ENCODE measurements around the gene SKP1.

Gene SKP1

DNA sequence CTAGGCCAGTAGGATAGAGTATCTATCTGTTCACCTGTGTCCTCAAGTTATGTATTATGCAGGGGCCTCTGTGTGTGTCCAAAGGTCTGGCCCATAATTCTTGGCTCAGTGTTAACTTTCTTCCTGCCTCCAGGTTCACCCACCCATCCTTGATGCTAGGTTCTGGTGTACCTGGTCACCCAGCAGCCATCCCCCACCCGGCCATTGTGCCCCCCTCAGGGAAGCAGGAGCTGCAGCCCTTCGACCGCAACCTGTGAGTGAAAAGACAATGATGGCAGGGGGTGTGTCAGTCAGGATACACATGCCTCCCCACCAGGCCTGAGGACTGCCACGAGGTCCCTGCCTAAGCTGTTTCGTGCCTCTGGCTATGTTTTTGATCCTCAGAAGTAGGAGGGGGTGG is 34.7 kb downstream of the SKP1 start:
- POLR2A ChIA-PET = no interaction called here
- Histone ChIP-seq H3K4me3 (ENCODE audit: low read depth, low read length) (no peak overlapping the region), H3K36me3 (ENCODE audit: control insufficient read depth in 2 of 2, insufficient read depth in 1 of 2, low read length in 2 of 2) (peaks cover 0 to 96% of the 10 kb centered on the region in 2 experiments), H3K4me1 (ENCODE audit: control insufficient read depth, insufficient read depth, low read length) (no peaks in the 10 kb centered on the region), H3K27ac (ENCODE audit: extremely low read depth, low read depth, low read length) (no peak overlapping the region), H3K9me3 (ENCODE audit: control insufficient read depth, insufficient read depth, low read depth, low read length) (no peaks in the 10 kb centered on the region)
- CTCF ChIA-PET = interaction anchor here (1.0 to 12.3 kb wide), 8 partner anchors 8 to 101 kb away, joined by 3 to 196 read pairs (median 20); no protein-coding TSS in a partner anchor
- no peak for TF ChIP-seq ZFHX2 (tag by site-specific recombination; conservative IDR thresholded peaks at IDR 0.05)
- TF ChIP-seq HOXC10 (CRISPR knock-in tag; IDR thresholded peaks at IDR 0.05) = no peak
- TF ChIP-seq ZNF791 (tag by site-specific recombination; IDR thresholded peaks at IDR 0.05) = no peak
- TF ChIP-seq ZNF610 (tag by site-specific recombination; IDR thresholded peaks at IDR 0.05; ENCODE audit: borderline replicate concordance) = no peak
- no peak for TF ChIP-seq ZNF354C (tag by site-specific recombination; IDR thresholded peaks at IDR 0.05; ENCODE audit: borderline replicate concordance, low read depth)
- TF ChIP-seq ZNF776 (tag by site-specific recombination; IDR thresholded peaks at IDR 0.05; ENCODE audit: borderline replicate concordance) = no peak
- TF ChIP-seq ZNF202 (tag by site-specific recombination; IDR thresholded peaks at IDR 0.05; ENCODE audit: borderline replicate concordance) = no peak

DNA sequence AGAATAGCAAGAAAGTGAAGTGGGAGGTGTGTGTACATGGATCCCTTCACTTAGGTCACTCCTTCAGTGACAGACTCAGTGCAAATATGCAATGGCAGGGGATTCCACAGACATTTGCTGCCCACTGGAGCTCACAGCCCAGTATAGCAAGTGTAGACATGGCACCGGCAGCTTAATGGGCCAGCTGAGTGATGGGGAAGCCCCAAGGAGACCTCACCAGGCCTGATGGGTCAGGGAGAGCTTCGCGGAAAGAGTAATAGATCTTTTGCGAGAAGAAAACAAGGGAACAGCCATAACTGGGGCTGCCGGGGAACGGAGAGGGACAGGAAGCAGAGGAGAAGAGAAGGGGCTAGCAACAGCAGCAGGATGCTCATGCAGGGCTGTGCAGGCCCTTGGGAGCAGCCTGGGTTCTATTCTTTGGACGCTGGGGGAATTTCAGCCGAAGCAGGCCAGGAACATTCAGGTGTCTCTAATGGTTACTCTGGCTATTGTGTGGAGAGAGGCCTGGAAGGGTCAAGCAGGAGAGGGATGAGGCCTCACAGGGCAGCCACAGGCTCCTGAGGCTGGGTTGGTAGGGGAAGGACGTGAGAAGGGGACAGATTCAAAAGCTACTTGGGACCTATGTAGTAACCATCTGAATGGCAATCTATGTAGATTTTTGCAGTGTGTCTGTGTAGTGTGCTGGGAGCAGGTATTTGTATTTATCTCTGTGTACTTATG is 35.3 kb downstream of the SKP1 start:
- POLR2A ChIA-PET = interaction anchor here (1.1 kb wide), 1 partner anchor 29 kb away, joined by 5 read pairs; no protein-coding TSS in a partner anchor
- no peak for TF ChIP-seq ZNF175 (tag by site-specific recombination; IDR thresholded peaks at IDR 0.05)
- no peak for TF ChIP-seq ZNF37A (tag by site-specific recombination; IDR thresholded peaks at IDR 0.05)
- no peak; the same call in 1 of the 2 replicates for TF ChIP-seq MZF1 (tag by site-specific recombination; IDR thresholded peaks at IDR 0.05; ENCODE audit: borderline replicate concordance)
- TF ChIP-seq, protein P1, sequence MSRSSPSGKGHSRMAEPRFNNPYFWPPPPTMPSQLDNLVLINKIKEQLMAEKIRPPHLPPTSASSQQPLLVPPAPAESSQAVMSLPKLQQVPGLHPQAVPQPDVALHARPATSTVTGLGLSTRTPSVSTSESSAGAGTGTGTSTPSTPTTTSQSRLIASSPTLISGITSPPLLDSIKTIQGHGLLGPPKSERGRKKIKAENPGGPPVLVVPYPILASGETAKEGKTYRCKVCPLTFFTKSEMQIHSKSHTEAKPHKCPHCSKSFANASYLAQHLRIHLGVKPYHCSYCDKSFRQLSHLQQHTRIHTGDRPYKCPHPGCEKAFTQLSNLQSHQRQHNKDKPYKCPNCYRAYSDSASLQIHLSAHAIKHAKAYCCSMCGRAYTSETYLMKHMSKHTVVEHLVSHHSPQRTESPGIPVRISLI (tag by site-specific recombination; IDR thresholded peaks at IDR 0.05) = no peak
- no peak for TF ChIP-seq ZNF629 (tag by site-specific recombination; IDR thresholded peaks at IDR 0.05)
- TF ChIP-seq ZNF184 (tag by site-specific recombination; IDR thresholded peaks at IDR 0.05) = no peak
- TF ChIP-seq ZNF621 (tag by site-specific recombination; IDR thresholded peaks at IDR 0.05) = no peak
- TF ChIP-seq ZNF302 (tag by site-specific recombination; IDR thresholded peaks at IDR 0.05; ENCODE audit: low read depth) = no peak
- Histone ChIP-seq H3K4me3 (ENCODE audit: low read depth, low read length) (no peak overlapping the region), H3K9me3 (ENCODE audit: control insufficient read depth, insufficient read depth, low read depth, low read length) (no peaks in the 10 kb centered on the region), H3K27ac (ENCODE audit: extremely low read depth, low read depth, low read length) (no peak overlapping the region), H3K36me3 (ENCODE audit: control insufficient read depth in 2 of 2, insufficient read depth in 1 of 2, low read length in 2 of 2) (peaks cover 0 to 95% of the 10 kb centered on the region in 2 experiments; a peak in 2 of 3 replicates), H3K4me1 (ENCODE audit: control insufficient read depth, insufficient read depth, low read length) (no peaks in the 10 kb centered on the region)
- CTCF ChIA-PET = interaction anchor here (0.6 to 12.3 kb wide), 24 partner anchors 9 to 718 kb away, joined by 3 to 196 read pairs (median 10); partner anchors contain the start of gene TCF7

DNA sequence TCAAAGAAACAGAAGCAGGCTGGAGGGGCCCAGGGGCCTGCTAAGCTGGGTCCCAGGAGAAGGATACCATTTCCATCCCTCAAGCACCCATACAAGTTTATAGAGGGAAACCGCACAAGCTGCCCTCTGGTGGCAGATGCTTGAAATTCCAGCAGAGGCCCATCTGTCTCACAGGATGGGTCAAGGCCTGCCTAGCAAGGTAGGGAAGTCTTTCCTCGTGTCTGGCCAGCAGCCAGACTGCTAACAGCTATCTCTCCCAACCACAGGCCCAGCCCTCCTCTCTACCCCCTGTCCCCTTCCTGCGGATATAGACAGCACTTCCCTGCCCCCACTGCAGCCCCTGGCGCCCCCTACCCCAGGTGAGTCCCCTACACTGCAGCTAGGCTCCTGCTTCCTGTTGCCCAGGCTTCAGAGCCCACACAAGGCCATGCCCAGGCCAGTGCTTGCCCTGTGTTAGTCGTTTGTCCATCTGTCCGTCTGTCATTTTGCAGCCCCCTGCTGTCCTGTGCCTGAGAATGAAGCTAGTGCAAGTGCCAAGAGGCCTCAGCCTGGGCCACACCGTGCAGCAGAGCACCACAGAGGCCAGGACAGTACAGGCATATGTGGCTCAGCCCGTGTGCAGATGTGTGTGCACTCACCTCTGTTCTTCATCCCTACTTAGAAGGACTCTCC is 36.1 kb downstream of the SKP1 start:
- no peaks in the 10 kb centered on the region for H3K9me3 ChIP-seq (ENCODE audit: control insufficient read depth, insufficient read depth, low read depth, low read length)
- POLR2A ChIA-PET = interaction anchor here (0.5 to 1.1 kb wide), 4 partner anchors 12 to 496 kb away, joined by 3 to 8 read pairs (median 4); no protein-coding TSS in a partner anchor
- peaks cover 0 to 95% of the 10 kb centered on the region in 2 experiments; a peak in 2 of 3 replicates for H3K36me3 ChIP-seq (ENCODE audit: control insufficient read depth in 2 of 2, insufficient read depth in 1 of 2, low read length in 2 of 2)
- no peak overlapping the region for H3K27ac ChIP-seq (ENCODE audit: extremely low read depth, low read depth, low read length)
- H3K4me1 ChIP-seq (ENCODE audit: control insufficient read depth, insufficient read depth, low read length) = no peaks in the 10 kb centered on the region
- CTCF ChIA-PET = interaction anchor here (0.6 to 12.3 kb wide), 29 partner anchors 10 to 777 kb away, joined by 3 to 196 read pairs (median 5); partner anchors contain the start of gene TCF7
- no peak overlapping the region for H3K4me3 ChIP-seq (ENCODE audit: low read depth, low read length)
- TF ChIP-seq ZBTB48 (tag by site-specific recombination; IDR thresholded peaks at IDR 0.05) (0 out of 2 replicates have a peak, but pooled peaks have one; percentile 37), ZNF366 (tag by site-specific recombination; conservative IDR thresholded peaks at IDR 0.05) (no peak), ZFP69B (tag by site-specific recombination; IDR thresholded peaks at IDR 0.05) (no peak), ZNF354C (tag by site-specific recombination; IDR thresholded peaks at IDR 0.05; ENCODE audit: borderline replicate concordance, low read depth) (no peak), ZNF548 (tag by site-specific recombination; IDR thresholded peaks at IDR 0.05) (no peak), ZNF660 (tag by site-specific recombination; IDR thresholded peaks at IDR 0.05) (peak; percentile 90), ZNF175 (tag by site-specific recombination; IDR thresholded peaks at IDR 0.05) (no peak), ZSCAN30 (tag by site-specific recombination; IDR thresholded peaks at IDR 0.05) (peak; percentile 39; the same call in 1 of the 2 replicates), ZNF157 (tag by site-specific recombination; IDR thresholded peaks at IDR 0.05) (no peak), ZNF223 (tag by site-specific recombination; IDR thresholded peaks at IDR 0.05) (no peak), YY2 (tag by site-specific recombination; IDR thresholded peaks at IDR 0.05) (no peak), ZNF629 (tag by site-specific recombination; IDR thresholded peaks at IDR 0.05) (no peak), PRDM1 (tag by site-specific recombination; IDR thresholded peaks at IDR 0.05) (no peak)
- TF ChIP-seq, protein P2, sequence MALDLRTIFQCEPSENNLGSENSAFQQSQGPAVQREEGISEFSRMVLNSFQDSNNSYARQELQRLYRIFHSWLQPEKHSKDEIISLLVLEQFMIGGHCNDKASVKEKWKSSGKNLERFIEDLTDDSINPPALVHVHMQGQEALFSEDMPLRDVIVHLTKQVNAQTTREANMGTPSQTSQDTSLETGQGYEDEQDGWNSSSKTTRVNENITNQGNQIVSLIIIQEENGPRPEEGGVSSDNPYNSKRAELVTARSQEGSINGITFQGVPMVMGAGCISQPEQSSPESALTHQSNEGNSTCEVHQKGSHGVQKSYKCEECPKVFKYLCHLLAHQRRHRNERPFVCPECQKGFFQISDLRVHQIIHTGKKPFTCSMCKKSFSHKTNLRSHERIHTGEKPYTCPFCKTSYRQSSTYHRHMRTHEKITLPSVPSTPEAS (tag by site-specific recombination; IDR thresholded peaks at IDR 0.05) = no peak
- TF ChIP-seq, protein P3, sequence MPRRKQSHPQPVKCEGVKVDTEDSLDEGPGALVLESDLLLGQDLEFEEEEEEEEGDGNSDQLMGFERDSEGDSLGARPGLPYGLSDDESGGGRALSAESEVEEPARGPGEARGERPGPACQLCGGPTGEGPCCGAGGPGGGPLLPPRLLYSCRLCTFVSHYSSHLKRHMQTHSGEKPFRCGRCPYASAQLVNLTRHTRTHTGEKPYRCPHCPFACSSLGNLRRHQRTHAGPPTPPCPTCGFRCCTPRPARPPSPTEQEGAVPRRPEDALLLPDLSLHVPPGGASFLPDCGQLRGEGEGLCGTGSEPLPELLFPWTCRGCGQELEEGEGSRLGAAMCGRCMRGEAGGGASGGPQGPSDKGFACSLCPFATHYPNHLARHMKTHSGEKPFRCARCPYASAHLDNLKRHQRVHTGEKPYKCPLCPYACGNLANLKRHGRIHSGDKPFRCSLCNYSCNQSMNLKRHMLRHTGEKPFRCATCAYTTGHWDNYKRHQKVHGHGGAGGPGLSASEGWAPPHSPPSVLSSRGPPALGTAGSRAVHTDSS (tag by site-specific recombination; IDR thresholded peaks at IDR 0.05) = no peak

Measured in HEK293 (cell line).